Activated T-cell treated with anti-CD3 and anti-CD28 coated beads, Interleukin-2, amount 50 U/mL, for 4 hours (primary cell): ENCODE measurements around the gene CDH4. TPM values are rescaled to one million over a fixed set of nuclear protein-coding genes. Genes with fewer than 3 reads are reported as not detected.

Source experiments
- ATAC-seq, 2 donors: fragments of 200-7000 bp; cut with Tn5 transposase; one replicate each; pipeline ENCODE4 v1.10.0; 2021
- DNase-seq: peaks from one replicate; pipeline ENCODE4 v3.0.0-alpha.2; 2020
- H3K27me3 Mint-ChIP-seq: one replicate; pipeline ENCODE4 v1.8.0; 2021; ENCODE audit warnings: low read depth, mixed read lengths
- H3K36me3 Mint-ChIP-seq: one replicate; pipeline ENCODE4 v1.8.0; 2022; ENCODE audit warnings: mixed read lengths; ENCODE audit not compliant: insufficient read depth
- H3K4me1 Mint-ChIP-seq: one replicate; pipeline ENCODE4 v1.8.0; 2021; ENCODE audit warnings: low read depth, mixed read lengths
- H3K4me3 Mint-ChIP-seq: one replicate; pipeline ENCODE4 v1.8.0; 2021; ENCODE audit warnings: mild to moderate bottlenecking, moderate library complexity, mixed read lengths
- H3K9me3 Mint-ChIP-seq: one replicate; pipeline ENCODE4 v1.8.0; 2021; ENCODE audit warnings: mixed read lengths
- total RNA-seq, 3 donors: library from RNA; stranded (reverse); gene quantifications; one replicate each; pipeline ENCODE4 v1.2.1, GENCODE V29; 2021

The CDH4 gene
- total RNA-seq, 3 donors from 2014 or later, result 0.10 TPM; not detected in 2

DNA sequence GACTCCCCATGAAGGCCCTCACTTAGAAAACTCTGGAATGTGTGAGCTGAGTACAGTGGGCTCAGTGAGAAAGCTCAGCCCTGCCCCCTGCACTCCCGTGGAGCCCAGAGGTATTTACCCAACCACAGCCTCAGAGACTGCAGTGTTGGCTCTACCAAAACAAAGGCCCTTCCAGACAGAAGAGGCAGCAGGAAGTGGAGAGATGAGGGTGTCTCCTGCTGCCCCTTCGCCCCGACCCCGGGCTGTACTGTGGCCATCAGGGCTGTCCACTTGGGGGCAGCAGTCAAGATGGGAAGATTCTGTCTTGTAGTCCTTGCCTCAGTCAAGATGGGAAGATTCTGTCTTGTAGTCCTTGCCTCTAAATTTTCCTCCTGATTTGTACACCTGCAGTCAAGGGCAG is 472.3 kb downstream of the CDH4 start:
- DNase-seq (no peak), ATAC-seq (no peak)
- Mint-ChIP-seq H3K4me1 (peaks cover 6% of the 10 kb centered on the region), H3K4me3 (no peak overlapping the region), H3K9me3 (no peaks in the 10 kb centered on the region), H3K27me3 (no peaks in the 10 kb centered on the region), H3K36me3 (no peaks in the 10 kb centered on the region)

DNA sequence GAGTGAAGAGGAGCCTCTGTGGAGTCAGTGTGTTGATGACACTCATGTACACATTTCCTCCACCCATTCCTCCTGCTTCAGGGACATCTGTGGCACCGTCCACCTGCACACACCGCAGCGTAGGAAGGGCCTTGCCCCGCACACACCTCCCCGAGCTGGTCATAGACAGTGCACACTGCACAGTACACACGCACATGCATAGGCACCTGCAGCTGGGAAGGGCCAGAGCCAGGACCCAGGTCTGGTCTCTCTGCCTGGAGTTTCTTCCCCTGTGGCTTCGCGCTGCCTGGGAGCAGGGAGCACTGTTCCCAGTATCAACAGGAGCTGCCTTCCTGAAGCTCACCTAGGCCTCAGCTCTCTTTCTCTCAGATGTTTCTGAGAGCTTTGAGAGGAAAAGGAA is 473.1 kb downstream of the CDH4 start:
- H3K36me3 Mint-ChIP-seq, result no peaks in the 10 kb centered on the region
- ATAC-seq (no peak), DNase-seq (no peak)
- H3K9me3 Mint-ChIP-seq, result no peaks in the 10 kb centered on the region
- H3K4me1 Mint-ChIP-seq, result no peaks in the 10 kb centered on the region
- no peaks in the 10 kb centered on the region for H3K27me3 Mint-ChIP-seq
- H3K4me3 Mint-ChIP-seq, result no peak overlapping the region

DNA sequence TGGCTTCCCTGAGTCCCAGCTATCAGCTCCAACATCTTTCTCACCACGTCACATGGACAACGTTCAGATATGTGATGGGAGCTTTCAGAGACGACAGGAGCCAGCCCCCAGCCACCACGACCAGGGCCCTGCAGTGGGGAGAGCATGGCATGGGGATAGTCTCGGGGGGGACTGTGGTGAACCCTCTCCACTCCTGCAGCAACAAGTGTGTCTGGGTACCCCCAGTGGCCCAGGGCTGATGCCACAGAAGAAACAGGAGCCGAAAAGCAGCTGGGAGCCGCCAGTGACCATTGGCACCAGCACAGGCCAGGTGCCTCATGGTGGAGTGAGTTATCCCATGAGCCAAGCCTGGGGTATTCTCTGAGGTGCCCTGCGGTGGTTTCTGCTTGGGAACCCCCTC is 473.9 kb downstream of the CDH4 start:
- H3K27me3 Mint-ChIP-seq, result no peaks in the 10 kb centered on the region
- H3K4me1 Mint-ChIP-seq, result no peaks in the 10 kb centered on the region
- no peaks in the 10 kb centered on the region for H3K9me3 Mint-ChIP-seq
- no peaks in the 10 kb centered on the region for H3K36me3 Mint-ChIP-seq
- ATAC-seq, result no peak
- DNase-seq, result no peak
- no peak overlapping the region for H3K4me3 Mint-ChIP-seq

DNA sequence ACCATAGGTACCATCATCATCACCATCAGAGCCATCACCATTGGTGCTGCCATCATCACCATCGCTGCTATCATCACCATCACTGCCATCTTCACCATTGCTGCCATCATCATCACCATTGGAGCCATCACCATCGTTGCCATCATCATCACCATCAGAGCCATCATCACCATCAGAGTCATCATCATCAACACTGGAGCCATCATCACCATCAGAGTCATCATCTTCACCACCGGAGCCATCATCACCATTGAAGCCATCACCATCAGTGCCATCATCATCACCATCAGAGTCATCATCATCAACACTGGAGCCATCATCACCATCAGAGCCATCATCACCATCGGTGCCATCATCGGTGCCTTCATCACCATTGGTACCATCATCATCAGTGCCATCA is 474.9 kb downstream of the CDH4 start:
- DNase-seq, result no peak
- no peaks in the 10 kb centered on the region for H3K4me1 Mint-ChIP-seq
- H3K9me3 Mint-ChIP-seq, result no peaks in the 10 kb centered on the region
- no peaks in the 10 kb centered on the region for H3K36me3 Mint-ChIP-seq
- no peaks in the 10 kb centered on the region for H3K27me3 Mint-ChIP-seq
- H3K4me3 Mint-ChIP-seq, result no peak overlapping the region
- ATAC-seq, result no peak

DNA sequence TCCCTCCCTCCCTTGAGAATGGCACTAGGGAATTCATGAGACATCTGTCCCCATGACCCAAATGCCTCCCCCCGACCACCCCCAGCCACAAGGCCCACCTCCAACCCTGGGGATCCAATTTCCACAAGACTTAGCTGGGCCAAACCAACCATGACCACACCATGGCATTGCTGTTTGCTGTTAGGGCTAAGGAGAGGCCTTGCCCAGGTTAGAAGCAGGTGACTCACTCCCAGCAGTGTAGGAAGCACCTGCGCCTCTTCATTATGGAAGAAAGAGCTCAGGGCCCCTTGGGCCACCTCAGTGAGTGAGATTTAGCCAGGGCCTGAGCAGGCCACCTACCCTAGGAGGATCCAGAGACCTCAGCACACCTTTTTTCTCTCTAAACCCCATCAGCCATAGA is 475.7 kb downstream of the CDH4 start:
- Mint-ChIP-seq H3K9me3 (no peaks in the 10 kb centered on the region), H3K36me3 (no peaks in the 10 kb centered on the region), H3K27me3 (peaks cover 3% of the 10 kb centered on the region), H3K4me1 (no peaks in the 10 kb centered on the region), H3K4me3 (no peak overlapping the region)
- DNase-seq (no peak), ATAC-seq (no peak)

DNA sequence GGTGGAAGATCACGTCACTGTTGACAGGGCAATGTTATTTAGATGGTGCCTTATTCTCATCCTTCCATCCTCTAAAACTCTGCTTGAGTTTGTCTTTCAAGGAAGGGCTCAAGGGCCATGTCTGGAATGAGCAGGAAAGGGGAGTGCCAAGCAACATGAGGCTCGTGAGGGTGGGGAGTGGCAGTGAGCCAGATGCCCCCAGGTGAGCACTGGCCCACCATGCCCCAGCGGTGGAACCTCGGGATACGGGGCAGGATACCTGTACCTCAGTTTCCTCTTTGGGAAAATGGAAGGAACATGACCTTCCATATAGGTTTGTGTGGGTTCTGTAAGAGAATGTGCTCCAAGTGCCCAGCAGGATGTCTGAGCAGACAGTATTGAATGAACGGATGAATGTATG is 476.3 kb downstream of the CDH4 start:
- Mint-ChIP-seq H3K4me3 (no peak overlapping the region), H3K36me3 (no peaks in the 10 kb centered on the region), H3K27me3 (peaks cover 3% of the 10 kb centered on the region), H3K9me3 (no peaks in the 10 kb centered on the region), H3K4me1 (no peaks in the 10 kb centered on the region)
- DNase-seq (no peak), ATAC-seq (no peak)

DNA sequence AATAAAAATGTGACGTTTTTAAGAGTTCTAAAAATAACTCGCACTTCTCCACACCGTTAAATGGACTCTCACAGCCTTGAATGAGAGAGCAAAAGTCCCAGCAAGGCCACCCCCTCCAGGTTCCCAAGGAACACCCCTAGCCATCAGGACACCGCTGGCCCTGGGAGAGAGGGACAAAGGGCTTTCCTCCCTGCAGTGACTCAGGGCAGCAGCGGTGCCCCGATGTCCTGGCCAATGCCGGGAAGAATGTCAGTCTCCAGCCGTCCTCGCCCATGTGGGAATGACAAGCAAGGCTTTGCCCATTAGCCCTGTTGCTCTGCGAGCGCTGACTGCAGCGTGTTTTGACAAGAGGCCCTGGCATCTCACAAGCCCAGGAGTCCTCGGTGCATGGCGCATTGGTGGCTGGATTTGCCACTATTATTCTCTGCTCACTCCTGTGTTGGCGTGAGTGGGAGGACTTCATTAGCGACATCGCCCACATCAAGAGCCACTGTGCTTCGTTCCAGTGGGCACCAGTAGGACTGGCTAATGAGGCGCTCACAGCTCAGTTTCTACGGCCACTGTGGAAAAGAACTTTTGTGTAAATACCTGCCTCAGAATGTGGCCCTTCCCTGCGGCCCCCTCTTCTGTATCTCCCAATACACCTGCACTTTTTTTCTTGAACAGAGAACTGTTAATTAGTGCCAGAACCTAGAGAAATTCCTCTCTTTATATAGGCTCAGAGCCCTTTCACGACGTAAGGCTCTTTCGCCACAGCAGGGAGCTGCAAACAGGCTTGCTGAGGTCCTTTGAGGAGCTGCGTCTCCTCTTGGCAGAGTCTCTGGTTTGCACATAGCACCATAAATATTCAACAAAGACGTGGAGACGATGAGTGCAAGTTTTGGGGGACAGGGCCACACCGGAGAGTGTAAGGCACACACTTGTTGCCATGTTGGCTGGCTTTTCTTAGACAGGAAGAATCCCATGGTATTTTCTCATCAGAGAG is 477.0 kb downstream of the CDH4 start:
- H3K36me3 Mint-ChIP-seq, result no peaks in the 10 kb centered on the region
- H3K27me3 Mint-ChIP-seq, result peaks cover 5% of the 10 kb centered on the region
- H3K4me3 Mint-ChIP-seq, result no peak overlapping the region
- ATAC-seq, result no peak
- DNase-seq, result no peak
- H3K9me3 Mint-ChIP-seq, result no peaks in the 10 kb centered on the region
- no peaks in the 10 kb centered on the region for H3K4me1 Mint-ChIP-seq

DNA sequence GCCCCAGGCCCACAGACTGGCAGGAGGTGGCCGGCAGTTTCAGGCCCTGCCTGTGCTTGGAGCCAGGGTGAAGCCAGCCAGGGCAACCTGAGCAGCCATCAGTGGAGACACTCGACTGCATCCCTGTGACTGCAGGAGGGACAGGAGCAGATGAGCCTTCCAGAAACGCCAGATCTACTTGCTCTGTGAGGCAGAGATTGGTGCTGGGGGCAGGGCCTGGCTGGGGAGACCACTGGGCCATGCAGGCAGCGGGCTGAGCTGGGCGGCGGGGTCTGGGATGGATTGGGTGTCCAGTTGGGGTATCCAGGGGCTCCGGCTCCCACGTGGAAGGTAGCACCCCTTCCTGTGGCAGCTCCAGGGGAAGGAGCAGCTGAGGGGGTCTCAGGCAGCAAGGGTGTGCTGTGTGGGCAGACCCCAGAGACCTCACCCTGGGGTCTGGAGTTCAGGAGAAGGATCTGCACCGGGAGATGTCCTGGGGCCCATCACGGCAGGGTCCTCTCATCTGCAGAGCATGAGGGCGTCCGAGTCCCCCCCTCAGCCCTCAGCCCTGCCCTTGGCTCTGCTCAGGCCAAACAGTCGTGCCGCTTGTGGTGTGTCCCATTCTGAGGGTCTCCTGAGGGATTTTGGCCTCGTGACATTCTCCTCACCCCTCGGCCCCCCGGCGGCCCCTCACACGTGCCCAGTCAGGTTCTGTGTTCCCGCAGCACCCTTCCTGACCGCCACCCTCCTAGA is 478.7 kb downstream of the CDH4 start:
- DNase-seq (no peak), ATAC-seq (no peak)
- Mint-ChIP-seq H3K9me3 (no peaks in the 10 kb centered on the region), H3K36me3 (no peaks in the 10 kb centered on the region), H3K4me1 (no peaks in the 10 kb centered on the region), H3K27me3 (peaks cover 7% of the 10 kb centered on the region), H3K4me3 (no peak overlapping the region)

DNA sequence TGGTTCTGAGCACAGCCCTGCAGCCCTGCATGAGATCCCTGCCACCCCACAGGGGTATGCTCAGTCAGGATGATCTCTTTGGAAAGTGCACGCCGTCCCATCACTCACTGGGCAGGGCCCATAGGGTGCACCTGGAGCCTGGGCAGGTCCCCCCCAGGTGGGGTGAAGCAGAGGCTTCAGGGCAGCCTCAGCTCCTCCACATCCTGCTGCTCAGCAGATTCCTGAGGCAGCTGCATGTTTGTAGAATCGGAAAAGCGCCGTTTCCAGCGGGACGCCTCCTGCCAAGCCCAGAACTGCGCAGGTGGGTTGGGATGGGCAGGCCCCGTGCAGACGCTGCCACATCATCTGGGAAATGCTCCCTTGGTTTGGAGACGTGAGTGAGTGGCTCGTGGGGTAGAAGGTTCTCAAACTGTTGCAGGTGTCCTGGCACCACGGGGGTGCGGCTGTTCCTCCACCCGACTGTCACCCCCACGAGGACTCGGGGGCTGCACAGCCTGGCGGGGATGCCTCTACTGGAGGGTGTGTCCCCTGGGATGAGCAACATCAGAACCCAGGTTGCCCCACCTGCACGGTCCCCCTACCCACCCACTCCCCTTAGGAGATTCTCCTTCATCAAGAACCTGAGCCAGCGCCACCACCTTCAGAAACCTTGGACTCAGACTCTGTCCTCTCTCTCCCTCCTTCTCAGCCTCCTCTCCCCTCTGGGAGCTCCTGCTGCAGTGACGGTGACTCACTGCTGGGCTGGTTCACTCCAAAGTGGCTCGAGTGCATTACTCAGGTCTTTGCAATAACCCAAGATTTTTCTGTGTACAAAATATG is 479.5 kb downstream of the CDH4 start:
- H3K27me3 Mint-ChIP-seq, result peaks cover 12% of the 10 kb centered on the region
- H3K4me3 Mint-ChIP-seq, result no peak overlapping the region
- H3K36me3 Mint-ChIP-seq, result no peaks in the 10 kb centered on the region
- no peaks in the 10 kb centered on the region for H3K9me3 Mint-ChIP-seq
- no peak for ATAC-seq
- DNase-seq, result no peak
- H3K4me1 Mint-ChIP-seq, result no peaks in the 10 kb centered on the region

DNA sequence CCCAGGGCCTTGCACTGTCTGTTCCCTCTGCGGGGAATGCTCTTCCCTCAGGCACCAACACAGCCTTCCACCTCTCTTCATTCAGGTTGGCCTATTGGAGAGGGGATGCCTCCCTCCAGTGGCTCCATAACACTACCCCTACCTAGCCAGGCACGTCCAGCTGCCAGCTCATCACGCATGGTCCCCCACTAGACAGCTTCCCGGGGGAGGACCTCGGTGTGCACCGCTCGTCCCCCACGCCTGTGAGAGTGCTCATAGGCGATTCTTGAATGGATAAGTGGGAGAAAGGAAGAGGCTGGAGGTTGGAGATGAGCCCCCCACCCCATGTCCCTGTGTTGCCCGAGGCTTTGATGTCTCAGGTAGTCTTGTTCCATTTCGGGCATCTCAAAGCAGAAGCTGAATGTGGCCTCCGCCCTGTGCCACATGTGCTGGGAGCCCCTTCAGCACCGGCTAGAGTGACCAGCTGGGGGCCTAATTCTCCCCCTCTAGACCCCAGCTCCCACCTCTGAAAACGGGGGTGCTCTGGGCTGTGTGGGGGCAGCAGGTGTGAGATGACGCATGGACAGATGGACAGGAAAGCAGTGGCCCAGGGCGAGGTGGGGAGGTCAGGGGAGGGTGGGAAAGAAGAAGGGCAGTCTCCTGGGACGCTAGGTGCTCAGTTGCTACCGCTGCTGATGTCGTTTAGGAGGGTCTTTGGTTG is 480.6 kb downstream of the CDH4 start:
- no peak overlapping the region for H3K4me3 Mint-ChIP-seq
- DNase-seq, result no peak
- H3K9me3 Mint-ChIP-seq, result no peaks in the 10 kb centered on the region
- H3K27me3 Mint-ChIP-seq, result peaks cover 12% of the 10 kb centered on the region
- no peaks in the 10 kb centered on the region for H3K36me3 Mint-ChIP-seq
- no peak for ATAC-seq
- no peaks in the 10 kb centered on the region for H3K4me1 Mint-ChIP-seq

DNA sequence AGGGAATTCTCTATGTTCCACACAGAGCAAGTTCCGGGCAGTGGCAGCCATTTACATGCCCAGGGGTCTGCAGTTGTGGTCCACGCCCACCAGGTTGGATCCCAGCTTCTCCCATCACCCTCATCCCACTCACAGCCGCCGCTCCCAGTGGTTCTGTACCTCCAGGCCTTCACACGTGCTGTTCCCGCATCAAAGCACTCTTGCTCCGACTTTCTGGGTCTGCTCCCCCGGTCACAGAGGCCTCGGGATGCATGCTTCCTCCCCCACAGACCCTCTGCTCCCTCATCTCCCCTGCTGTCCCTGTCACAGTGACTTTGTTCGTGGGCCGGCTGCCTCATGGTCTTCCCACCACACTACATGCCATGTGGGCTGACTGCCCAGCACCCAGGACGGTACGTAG is 481.2 kb downstream of the CDH4 start:
- H3K27me3 Mint-ChIP-seq, result peaks cover 12% of the 10 kb centered on the region
- no peaks in the 10 kb centered on the region for H3K9me3 Mint-ChIP-seq
- ATAC-seq, result no peak
- H3K4me3 Mint-ChIP-seq, result no peak overlapping the region
- H3K4me1 Mint-ChIP-seq, result no peaks in the 10 kb centered on the region
- DNase-seq, result no peak
- H3K36me3 Mint-ChIP-seq, result no peaks in the 10 kb centered on the region

DNA sequence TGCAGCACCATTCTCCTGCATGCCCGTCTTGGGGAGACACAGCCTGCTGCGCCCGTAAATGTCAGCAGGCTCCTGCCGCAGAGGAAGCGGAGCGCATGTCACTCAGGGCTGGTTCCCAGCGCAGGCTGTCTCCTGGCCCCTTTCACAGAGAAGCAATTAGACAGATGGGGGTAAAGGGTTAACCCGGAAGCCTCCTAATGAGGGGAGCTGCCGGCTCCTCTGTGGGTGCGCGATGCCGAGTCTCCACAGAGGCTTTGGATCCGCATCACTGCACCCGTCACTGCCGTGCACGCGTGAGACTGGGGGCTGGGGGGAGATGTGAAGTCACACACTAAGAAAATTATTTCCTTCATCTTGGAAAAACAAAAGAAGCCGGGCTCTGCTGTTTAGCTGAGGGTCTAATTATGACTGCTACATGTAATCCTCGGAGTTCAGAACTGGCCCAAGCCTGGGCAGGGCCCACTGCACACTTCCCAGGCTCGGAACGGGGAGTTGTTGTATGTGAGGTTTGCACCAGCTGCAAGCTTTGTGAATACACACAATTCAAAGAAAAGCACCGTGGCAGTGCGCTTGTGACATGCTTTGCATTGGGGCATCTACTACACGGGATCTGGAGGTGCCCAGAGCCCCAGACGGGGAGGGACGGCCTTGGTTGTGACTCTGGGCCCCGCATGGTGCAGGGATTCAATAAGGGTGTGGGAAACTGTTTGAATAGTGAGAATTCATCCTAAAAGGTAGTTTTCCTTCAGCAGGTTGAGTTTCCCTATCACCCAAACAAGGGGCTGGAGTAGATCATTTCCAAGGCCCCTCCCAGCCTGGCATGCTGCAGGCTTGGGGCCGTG is 482.1 kb downstream of the CDH4 start:
- H3K4me3 Mint-ChIP-seq, result no peak overlapping the region
- no peak for DNase-seq
- H3K36me3 Mint-ChIP-seq, result no peaks in the 10 kb centered on the region
- H3K27me3 Mint-ChIP-seq, result peaks cover 12% of the 10 kb centered on the region
- no peak for ATAC-seq
- H3K9me3 Mint-ChIP-seq, result no peaks in the 10 kb centered on the region
- no peaks in the 10 kb centered on the region for H3K4me1 Mint-ChIP-seq

DNA sequence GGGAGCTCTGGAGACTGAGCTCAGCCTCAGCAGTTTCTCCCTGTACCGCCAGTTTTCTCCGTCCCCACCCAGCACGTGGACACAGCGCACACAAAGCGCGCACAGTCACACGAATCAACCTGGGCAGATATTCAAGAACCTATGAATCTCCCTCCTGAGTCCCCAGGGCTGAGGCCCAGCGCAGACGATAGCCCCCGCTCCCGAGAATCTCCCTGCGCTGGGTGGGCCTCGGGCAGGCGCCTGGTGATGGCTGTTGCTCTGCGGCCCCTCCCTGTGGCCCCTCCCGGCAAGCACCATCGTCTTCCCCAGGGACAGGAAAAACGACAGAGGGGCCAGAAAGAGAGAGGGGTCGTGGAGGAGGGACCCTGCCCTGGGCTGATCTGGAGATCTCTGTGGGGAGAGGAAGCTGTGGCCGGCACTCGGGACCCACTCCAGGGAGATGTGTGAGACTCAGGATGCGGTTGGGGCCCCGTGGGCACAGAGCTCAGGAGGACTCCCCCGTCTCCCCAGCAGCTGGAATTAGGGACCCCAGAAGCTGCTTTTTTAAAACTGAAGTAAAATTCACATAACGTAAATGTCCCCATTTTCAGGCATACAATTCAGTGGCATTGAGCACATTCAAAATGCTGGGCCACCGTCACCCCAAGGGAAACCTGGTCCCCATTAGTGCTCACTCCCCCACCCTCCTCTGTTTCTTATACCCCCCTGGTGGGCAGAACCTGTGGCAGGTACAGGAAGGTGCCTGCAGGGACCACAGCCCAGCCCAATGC is 482.9 kb downstream of the CDH4 start:
- H3K27me3 Mint-ChIP-seq, result peaks cover 12% of the 10 kb centered on the region
- ATAC-seq, result no peak
- no peak overlapping the region for H3K4me3 Mint-ChIP-seq
- H3K4me1 Mint-ChIP-seq, result no peaks in the 10 kb centered on the region
- H3K36me3 Mint-ChIP-seq, result no peaks in the 10 kb centered on the region
- DNase-seq, result no peak
- H3K9me3 Mint-ChIP-seq, result no peaks in the 10 kb centered on the region
